K562 (cell line): ENCODE results near the gene UBE2A. TPM values are rescaled to one million over a fixed set of nuclear protein-coding genes. Genes with fewer than 3 reads are reported as not detected.

Experiments used
- BHLHE40 ChIP-seq: IDR thresholded peaks from 2 replicates; pipeline ENCODE4 v1.6.1; 2011; ENCODE audit warnings: low read length, improper control_type of control experiment
- CREB1 ChIP-seq, 2 experiments: sonication (generic) in 1 of 2; formaldehyde crosslinking in 1 of 2; IDR thresholded peaks; 2 replicates each; pipeline versions ENCODE4 v1.6.1 to v1.8.0; 2012 to 2022; ENCODE audit warnings: inconsistent platforms in 1 of 2, mild to moderate bottlenecking in 1 of 2, missing genetic modification reagents in 1 of 2, moderate library complexity in 1 of 2
- CREM ChIP-seq: IDR thresholded peaks from 2 replicates; pipeline ENCODE4 v1.6.1; 2014; ENCODE audit warnings: antibody characterized with exemption, low read depth
- EP400 ChIP-seq: fragments of 450-650 bp; IDR thresholded peaks from 2 replicates; pipeline ENCODE4 v1.6.1; 2017; ENCODE audit warnings: antibody characterized with exemption, mild to moderate bottlenecking, moderate library complexity
- GATAD2B ChIP-seq: fragments of 450-650 bp; IDR thresholded peaks from 2 replicates; pipeline ENCODE4 v1.6.1; 2017; ENCODE audit warnings: mild to moderate bottlenecking, borderline replicate concordance
- HNRNPLL ChIP-seq: fragments of 200-400 bp; formaldehyde crosslinking; IDR thresholded peaks from 2 replicates; pipeline ENCODE4 v1.6.1; 2017; ENCODE audit warnings: low read length, low read depth, mild to moderate bottlenecking; ENCODE audit not compliant: poor library complexity, severe bottlenecking
- JUN ChIP-seq, 2 experiments: sonication (generic) in 1 of 2; formaldehyde crosslinking in 1 of 2; IDR thresholded peaks; 2 replicates each; pipeline versions ENCODE4 v1.6.1 to v1.8.0; 2012 to 2022; ENCODE audit warnings: borderline replicate concordance in 2 of 2, mild to moderate bottlenecking in 2 of 2, improper control_type of control experiment in 1 of 2, low read depth in 1 of 2, low read length in 1 of 2, missing genetic modification reagents in 1 of 2
- POLR2B ChIP-seq: fragments of 450-650 bp; IDR thresholded peaks from 2 replicates; pipeline ENCODE4 v1.6.1; 2018; ENCODE audit warnings: low read depth; ENCODE audit not compliant: partially characterized antibody
- POLR2G ChIP-seq: fragments of 200-400 bp; formaldehyde crosslinking; IDR thresholded peaks from 2 replicates; pipeline ENCODE4 v1.6.1; 2017; ENCODE audit warnings: low read depth, mild to moderate bottlenecking, antibody characterized with exemption, low read length, moderate library complexity
- RBM25 ChIP-seq: fragments of 200-400 bp; formaldehyde crosslinking; IDR thresholded peaks from 2 replicates; pipeline ENCODE4 v1.6.1; 2018; ENCODE audit warnings: low read length, low read depth, moderate library complexity; ENCODE audit not compliant: severe bottlenecking
- SAP30 ChIP-seq: fragments of 200-600 bp; sonication (generic); IDR thresholded peaks from 2 replicates; pipeline ENCODE4 v1.6.1; 2012; ENCODE audit warnings: borderline replicate concordance, low read depth, mild to moderate bottlenecking, moderate library complexity, low read length, control low read depth, inconsistent platforms; ENCODE audit not compliant: insufficient read depth, poor library complexity, severe bottlenecking
- SUPT5H ChIP-seq: fragments of 450-650 bp; IDR thresholded peaks from 2 replicates; pipeline ENCODE4 v1.6.1; 2016
- TBP ChIP-seq: optimal IDR thresholded peaks from 2 replicates; pipeline ENCODE3; 2011; ENCODE audit warnings: low read depth, low read length, improper control_type of control experiment
- TCF3 ChIP-seq: sonication (generic); formaldehyde crosslinking; IDR thresholded peaks from 2 replicates; pipeline ENCODE4 v1.4.0; 2020; ENCODE audit warnings: mild to moderate bottlenecking, missing genetic modification reagents
- TEAD1 ChIP-seq, 2 experiments: fragments of 450-650 bp in 1 of 2; sonication (generic) in 1 of 2; formaldehyde crosslinking; IDR thresholded peaks; 2 replicates each; pipeline versions ENCODE4 v1.4.0 to v1.8.0; 2020 to 2022; ENCODE audit warnings: mild to moderate bottlenecking in 2 of 2, missing genetic modification reagents in 1 of 2
- polyA plus RNA-seq, 8 experiments: library from polyadenylated mRNA; depleted of rRNA in 4 of 8; stranded (reverse) in 5 of 8; unstranded in 3 of 8; fragments of >200 nt; fragmentation: Nextera tagmentation in 2 of 8; fragmentation: Illumina TruSeq in 1 of 8; extraction: Ambion mirVana in 2 of 8; extraction: Trizol in 1 of 8; gene quantifications; 2 replicates each; pipeline versions ENCODE4 v1.2.1 to v1.2.3, GENCODE V29; 2011 to 2014; ENCODE audit warnings: inconsistent platforms in 1 of 8, missing spikeins in 1 of 8
- total RNA-seq, 7 experiments: library from RNA; depleted of rRNA in 6 of 7; stranded (reverse); fragments of >200 nt in 6 of 7; fragmentation: Illumina TruSeq in 2 of 7; extraction: Trizol in 2 of 7; gene quantifications; 2 replicates each; pipeline versions ENCODE4 v1.2.1 to v1.2.3, GENCODE V29; 2011 to 2021; ENCODE audit warnings: low replicate concordance in 1 of 7
- TF ChIP-seq, protein P1 (sequence below): sonication (generic); formaldehyde crosslinking; IDR thresholded peaks from 2 replicates; pipeline ENCODE4 v1.8.0; 2023; ENCODE audit warnings: mild to moderate bottlenecking, missing genetic modification reagents
- TF ChIP-seq, protein P2 (sequence below): fragments of 250-450 bp; sonication (Bioruptor Pico); IDR thresholded peaks from 2 replicates; pipeline ENCODE4 v1.9.0; 2021; ENCODE audit warnings: mild to moderate bottlenecking, inconsistent platforms
- TF ChIP-seq, protein P3 (sequence below): sonication (generic); formaldehyde crosslinking; IDR thresholded peaks from 2 replicates; pipeline ENCODE4 v1.8.1; 2023; ENCODE audit warnings: mild to moderate bottlenecking, missing genetic modification reagents

UBE2A gene
- total and polyA plus RNA-seq, 9 of the 15 experiments (the other 6 are each of a cell fraction or from before 2014, with no cell fraction given) = 21.6 to 87.6 (median 47.8) TPM

DNA sequence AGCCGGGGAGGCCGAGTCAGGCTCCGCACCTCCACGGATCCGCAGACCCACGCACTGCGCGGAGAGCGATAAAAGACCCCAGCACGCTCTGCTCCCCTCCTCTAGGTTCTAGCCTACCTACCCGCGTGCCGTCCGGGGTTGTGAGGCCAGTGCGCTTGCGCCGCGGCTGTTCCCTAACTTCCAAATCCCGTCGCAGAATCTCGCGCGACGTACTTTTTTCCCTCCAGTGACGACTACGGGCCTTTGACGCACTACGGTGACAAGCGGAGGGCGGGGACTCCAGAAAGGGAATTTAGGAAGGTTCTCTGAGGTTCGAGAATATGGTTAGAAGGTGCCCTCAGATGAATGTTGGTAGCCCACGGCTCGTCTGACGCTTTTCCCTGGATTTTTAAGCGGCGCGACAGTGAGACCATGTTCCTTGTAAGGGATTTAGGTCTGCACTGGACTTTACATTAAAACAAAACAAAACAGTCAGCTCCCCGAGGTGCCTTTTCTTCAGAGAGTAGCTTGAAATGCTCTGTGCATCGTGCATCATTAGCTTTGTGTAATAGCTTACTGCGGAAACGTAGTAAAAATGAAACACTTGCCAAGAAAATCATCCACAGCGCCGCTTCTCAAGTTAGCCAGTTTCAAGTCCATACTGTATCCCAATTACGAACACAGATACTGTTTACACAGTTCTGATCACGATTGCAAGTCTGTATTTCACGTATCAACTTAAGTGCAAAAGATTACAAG, 32.1 kb downstream of the UBE2A start, which contains the start of gene NKRF (continued):
- TF ChIP-seq CREB1 (IDR thresholded peaks at IDR 0.05) = peak; percentile 93
- TF ChIP-seq CREB1 (CRISPR knock-in tag; IDR thresholded peaks at IDR 0.05) = peak; percentile 85
- TF ChIP-seq SUPT5H = peak; percentile 94
- peak; percentile 19; the same call in 1 of the 2 replicates for TF ChIP-seq JUN (IDR thresholded peaks at IDR 0.05; ENCODE audit: borderline replicate concordance, low read depth, low read length)
- TF ChIP-seq JUN (CRISPR knock-in tag; IDR thresholded peaks at IDR 0.05; ENCODE audit: borderline replicate concordance) = no peak
- TF ChIP-seq EP400 = peak; percentile 60; the same call in 1 of the 2 replicates
- TF ChIP-seq TBP = peak; percentile 88
- TF ChIP-seq CREM = peak; percentile 93
- TF ChIP-seq POLR2B = peak; percentile 89
- peak; percentile 90 for TF ChIP-seq POLR2G
- TF ChIP-seq, protein P1, sequence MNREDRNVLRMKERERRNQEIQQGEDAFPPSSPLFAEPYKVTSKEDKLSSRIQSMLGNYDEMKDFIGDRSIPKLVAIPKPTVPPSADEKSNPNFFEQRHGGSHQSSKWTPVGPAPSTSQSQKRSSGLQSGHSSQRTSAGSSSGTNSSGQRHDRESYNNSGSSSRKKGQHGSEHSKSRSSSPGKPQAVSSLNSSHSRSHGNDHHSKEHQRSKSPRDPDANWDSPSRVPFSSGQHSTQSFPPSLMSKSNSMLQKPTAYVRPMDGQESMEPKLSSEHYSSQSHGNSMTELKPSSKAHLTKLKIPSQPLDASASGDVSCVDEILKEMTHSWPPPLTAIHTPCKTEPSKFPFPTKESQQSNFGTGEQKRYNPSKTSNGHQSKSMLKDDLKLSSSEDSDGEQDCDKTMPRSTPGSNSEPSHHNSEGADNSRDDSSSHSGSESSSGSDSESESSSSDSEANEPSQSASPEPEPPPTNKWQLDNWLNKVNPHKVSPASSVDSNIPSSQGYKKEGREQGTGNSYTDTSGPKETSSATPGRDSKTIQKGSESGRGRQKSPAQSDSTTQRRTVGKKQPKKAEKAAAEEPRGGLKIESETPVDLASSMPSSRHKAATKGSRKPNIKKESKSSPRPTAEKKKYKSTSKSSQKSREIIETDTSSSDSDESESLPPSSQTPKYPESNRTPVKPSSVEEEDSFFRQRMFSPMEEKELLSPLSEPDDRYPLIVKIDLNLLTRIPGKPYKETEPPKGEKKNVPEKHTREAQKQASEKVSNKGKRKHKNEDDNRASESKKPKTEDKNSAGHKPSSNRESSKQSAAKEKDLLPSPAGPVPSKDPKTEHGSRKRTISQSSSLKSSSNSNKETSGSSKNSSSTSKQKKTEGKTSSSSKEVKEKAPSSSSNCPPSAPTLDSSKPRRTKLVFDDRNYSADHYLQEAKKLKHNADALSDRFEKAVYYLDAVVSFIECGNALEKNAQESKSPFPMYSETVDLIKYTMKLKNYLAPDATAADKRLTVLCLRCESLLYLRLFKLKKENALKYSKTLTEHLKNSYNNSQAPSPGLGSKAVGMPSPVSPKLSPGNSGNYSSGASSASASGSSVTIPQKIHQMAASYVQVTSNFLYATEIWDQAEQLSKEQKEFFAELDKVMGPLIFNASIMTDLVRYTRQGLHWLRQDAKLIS (CRISPR knock-in tag) = 0 out of 2 replicates have a peak, but pooled peaks have one; percentile 53
- peak; percentile 66 for TF ChIP-seq SAP30
- TF ChIP-seq TCF3 = no peak
- TF ChIP-seq, protein P2, sequence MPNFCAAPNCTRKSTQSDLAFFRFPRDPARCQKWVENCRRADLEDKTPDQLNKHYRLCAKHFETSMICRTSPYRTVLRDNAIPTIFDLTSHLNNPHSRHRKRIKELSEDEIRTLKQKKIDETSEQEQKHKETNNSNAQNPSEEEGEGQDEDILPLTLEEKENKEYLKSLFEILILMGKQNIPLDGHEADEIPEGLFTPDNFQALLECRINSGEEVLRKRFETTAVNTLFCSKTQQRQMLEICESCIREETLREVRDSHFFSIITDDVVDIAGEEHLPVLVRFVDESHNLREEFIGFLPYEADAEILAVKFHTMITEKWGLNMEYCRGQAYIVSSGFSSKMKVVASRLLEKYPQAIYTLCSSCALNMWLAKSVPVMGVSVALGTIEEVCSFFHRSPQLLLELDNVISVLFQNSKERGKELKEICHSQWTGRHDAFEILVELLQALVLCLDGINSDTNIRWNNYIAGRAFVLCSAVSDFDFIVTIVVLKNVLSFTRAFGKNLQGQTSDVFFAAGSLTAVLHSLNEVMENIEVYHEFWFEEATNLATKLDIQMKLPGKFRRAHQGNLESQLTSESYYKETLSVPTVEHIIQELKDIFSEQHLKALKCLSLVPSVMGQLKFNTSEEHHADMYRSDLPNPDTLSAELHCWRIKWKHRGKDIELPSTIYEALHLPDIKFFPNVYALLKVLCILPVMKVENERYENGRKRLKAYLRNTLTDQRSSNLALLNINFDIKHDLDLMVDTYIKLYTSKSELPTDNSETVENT (CRISPR knock-in tag) = peak; percentile 87
- TF ChIP-seq, protein P3, sequence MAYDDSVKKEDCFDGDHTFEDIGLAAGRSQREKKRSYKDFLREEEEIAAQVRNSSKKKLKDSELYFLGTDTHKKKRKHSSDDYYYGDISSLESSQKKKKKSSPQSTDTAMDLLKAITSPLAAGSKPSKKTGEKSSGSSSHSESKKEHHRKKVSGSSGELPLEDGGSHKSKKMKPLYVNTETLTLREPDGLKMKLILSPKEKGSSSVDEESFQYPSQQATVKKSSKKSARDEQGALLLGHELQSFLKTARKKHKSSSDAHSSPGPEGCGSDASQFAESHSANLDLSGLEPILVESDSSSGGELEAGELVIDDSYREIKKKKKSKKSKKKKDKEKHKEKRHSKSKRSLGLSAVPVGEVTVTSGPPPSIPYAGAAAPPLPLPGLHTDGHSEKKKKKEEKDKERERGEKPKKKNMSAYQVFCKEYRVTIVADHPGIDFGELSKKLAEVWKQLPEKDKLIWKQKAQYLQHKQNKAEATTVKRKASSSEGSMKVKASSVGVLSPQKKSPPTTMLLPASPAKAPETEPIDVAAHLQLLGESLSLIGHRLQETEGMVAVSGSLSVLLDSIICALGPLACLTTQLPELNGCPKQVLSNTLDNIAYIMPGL = peak; percentile 75; the same call in 1 of the 2 replicates
- 0 out of 2 replicates have a peak, but pooled peaks have one; percentile 50 for TF ChIP-seq BHLHE40
- TF ChIP-seq GATAD2B = no peak
- 0 out of 4 replicates have a peak, but pooled peaks of 1 of the 2 experiments have one; percentile 69 for TF ChIP-seq TEAD1 (CRISPR knock-in tag; IDR thresholded peaks at IDR 0.05)
- TF ChIP-seq HNRNPLL = peak; percentile 81
- peak; percentile 65 for TF ChIP-seq RBM25
